Measurements from ENCODE around the gene MUC4.
"Not testable (repeated sequence)": the region's sequence is repeated elsewhere in the genome, so short reads cannot be mapped to it uniquely, and the experiment has no call there.

MUC4 gene

GRCh38 chr3:195781236-195781635 lies 30.5 kb downstream of the MUC4 start:
- DNase-seq = not testable (repeated sequence)

GRCh38 chr3:195777975-195778374 lies 33.8 kb downstream of the MUC4 start:
- no peak for DNase-seq

- DNase-seq = peak; percentile 10
Observed at GRCh38 chr3:195774917-195775316, 36.8 kb downstream of the MUC4 start.

- DNase-seq = no peak
Observed at GRCh38 chr3:195773956-195774537, 37.7 kb downstream of the MUC4 start.

GRCh38 chr3:195771646-195772300 lies 40.0 kb downstream of the MUC4 start:
- DNase-seq = no peak

- not testable (repeated sequence) for DNase-seq
Observed at GRCh38 chr3:195770841-195771645, 40.7 kb downstream of the MUC4 start.

- DNase-seq = no peak
Observed at GRCh38 chr3:195770081-195770840, 41.5 kb downstream of the MUC4 start.

GRCh38 chr3:195769551-195769950 lies 42.2 kb downstream of the MUC4 start:
- DNase-seq = no peak

GRCh38 chr3:195768831-195769303 lies 42.9 kb downstream of the MUC4 start:
- no peak for DNase-seq

GRCh38 chr3:195768414-195768813 lies 43.3 kb downstream of the MUC4 start:
- DNase-seq = no peak

GRCh38 chr3:195767792-195768191 lies 43.9 kb downstream of the MUC4 start:
- DNase-seq = no peak

GRCh38 chr3:195766671-195767070 lies 45.1 kb downstream of the MUC4 start:
- no peak for DNase-seq

GRCh38 chr3:195764961-195765706 lies 46.6 kb downstream of the MUC4 start:
- no peak for DNase-seq

GRCh38 chr3:195763843-195764825 lies 47.6 kb downstream of the MUC4 start:
- DNase-seq = no peak

- DNase-seq = no peak
Observed at GRCh38 chr3:195763076-195763830, 48.5 kb downstream of the MUC4 start.

GRCh38 chr3:195762611-195763010 lies 49.1 kb downstream of the MUC4 start:
- no peak for DNase-seq

- no peak for DNase-seq
Observed at GRCh38 chr3:195762249-195762585, 49.5 kb downstream of the MUC4 start.

- no peak for DNase-seq
Observed at GRCh38 chr3:195761567-195762248, 50.0 kb downstream of the MUC4 start.

- no peak for DNase-seq
Observed at GRCh38 chr3:195761123-195761566, 50.6 kb downstream of the MUC4 start.
